CMK (cell line): ENCODE measurements around the gene ATP12A.
"Not testable (repeated sequence)": the region's sequence is repeated elsewhere in the genome, so short reads cannot be mapped to it uniquely, and the experiment has no call there.

Experiments
- DNase-seq: peaks from one replicate; pipeline ENCODE4 v3.0.0-alpha.2; 2010; ENCODE audit warnings: low read depth

ATP12A gene

DNA sequence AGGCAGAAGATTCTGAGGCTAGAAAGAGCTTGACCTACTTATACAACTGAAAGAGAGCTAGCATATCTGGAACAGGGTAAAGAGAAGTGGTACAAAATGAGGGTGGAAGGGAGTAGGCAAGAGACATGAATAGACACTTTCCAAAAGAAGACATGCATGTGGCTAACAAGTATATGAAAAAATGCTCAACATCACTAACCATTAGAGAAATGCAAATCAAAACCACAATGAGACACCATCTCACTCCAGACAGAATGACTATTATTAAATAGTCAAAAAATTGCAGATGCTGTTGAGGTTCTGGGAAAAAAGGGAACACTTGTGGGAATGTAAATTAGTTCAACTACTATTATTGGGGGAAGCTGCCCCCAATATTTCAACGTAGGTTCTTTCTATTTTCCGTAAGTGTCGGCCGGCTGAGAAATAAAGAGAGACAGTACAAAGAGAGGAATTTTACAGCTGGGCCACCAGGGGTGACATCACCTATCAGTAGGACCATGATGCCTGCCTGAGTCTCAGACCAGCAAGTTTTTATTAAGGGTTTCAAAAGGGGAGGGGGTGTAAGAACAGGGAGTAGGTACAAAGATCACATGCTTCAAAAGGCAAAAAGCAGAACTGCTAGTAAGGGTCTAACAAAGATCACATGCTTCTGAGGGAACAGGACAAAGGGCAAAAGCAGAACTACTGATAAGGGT lies 50.8 kb downstream of the ATP12A start:
- DNase-seq, result not testable (repeated sequence)

DNA sequence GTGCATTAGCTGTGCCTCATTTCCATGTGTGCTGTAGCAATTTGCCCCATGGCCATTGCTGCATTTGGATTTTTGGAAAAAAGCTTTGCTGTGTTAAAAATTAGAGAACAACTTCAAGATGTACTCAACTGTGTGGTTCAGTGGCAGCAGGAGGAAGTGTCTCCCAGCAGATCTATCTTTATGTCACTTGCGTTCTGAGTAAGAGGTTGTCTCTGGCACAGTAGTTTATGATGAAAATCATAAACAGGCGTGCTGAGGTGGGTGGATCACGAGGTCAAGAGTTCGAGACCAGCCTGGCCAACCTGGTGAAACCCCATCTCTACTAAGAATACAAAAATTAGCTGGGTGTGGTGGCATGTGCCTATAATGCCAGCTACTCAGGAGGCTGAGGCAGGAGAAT lies 54.7 kb downstream of the ATP12A start:
- DNase-seq, result no peak

GRCh38 chr13:24737042-24737441 lies 56.8 kb downstream of the ATP12A start:
- no peak for DNase-seq

DNA sequence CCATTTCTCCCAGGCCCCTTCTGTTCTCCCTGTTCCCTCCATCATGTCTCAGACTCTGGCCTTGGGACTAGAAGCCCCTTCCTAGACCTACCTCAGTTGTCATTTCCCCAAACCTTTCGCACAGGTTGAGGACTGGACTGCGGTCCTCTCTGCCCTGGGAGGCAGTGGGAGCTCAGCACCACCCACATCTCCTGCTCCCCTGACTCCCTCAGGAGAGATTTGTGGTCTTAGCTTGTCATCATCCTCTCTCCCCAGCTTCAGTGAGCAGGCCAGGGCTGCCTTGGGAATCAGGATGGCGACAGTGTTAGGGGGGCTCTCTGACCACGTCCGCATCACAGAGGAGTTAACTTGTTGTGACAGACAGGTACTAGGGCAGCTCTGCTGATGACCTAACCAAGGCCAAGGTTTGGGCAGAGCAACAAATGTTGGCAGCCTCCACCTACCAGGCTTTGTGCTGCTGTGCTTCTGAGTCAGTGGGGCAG lies 58.2 kb downstream of the ATP12A start:
- DNase-seq, result no peak

- DNase-seq, result no peak
These were observed 60.0 kb downstream of the ATP12A start for GRCh38 chr13:24740014-24740890.

DNA sequence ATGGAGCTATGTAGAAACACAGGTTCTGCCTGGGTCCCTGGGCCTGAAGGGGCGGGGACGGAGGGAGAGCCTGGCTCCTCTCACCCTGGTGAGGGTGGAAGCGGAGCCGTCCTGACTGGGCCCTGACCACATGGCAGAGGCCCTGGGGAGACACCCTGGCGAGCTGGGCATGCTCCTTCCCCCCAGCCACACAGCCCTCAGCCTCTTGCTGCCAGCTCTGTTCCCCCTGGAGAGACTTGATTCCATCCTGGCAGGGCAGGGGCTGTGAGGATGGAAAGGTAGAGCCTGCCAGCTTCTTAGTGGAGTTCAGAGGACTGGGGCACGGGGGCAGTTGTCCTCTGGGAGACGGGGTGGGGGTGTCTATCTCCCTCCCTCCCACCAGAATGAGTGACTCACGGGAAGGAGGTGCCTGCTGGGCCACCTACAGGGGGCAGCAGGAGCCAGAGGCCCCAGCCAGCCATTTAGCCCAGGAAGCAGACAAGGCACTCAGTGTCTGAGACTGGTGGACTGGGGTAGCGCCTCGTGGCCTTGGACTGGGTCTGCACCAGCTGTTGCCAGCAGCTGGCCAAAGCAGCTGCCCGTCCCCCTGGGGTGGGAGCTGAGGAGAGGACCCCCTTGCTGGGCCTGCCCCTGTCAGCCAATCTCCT lies 60.9 kb downstream of the ATP12A start:
- DNase-seq, result no peak

GRCh38 chr13:24741791-24742190 lies 61.6 kb downstream of the ATP12A start:
- DNase-seq, result no peak

- DNase-seq, result no peak
These were observed 62.1 kb downstream of the ATP12A start for GRCh38 chr13:24742294-24742693.

GRCh38 chr13:24742977-24743376 lies 62.8 kb downstream of the ATP12A start:
- no peak for DNase-seq

DNA sequence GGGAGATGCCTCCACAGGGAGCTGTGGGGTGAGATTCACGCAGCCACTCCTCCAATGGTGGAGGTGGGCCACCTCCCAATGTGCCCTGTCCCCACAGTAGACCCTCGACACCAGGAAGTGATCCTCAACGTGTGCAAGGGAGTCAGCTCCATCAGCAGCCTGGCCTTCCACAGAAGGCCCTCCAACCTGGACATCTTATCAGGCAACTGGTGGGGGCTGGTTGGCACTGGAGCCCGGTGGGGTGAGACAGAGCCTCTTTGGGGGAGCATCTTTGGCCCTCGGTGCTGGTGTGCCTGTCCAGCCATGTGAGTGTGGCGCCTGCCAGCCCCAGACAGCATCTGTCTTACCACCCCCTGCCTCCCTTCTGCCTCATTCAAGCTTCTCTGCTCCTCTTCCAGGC lies 64.0 kb downstream of the ATP12A start:
- no peak for DNase-seq

DNA sequence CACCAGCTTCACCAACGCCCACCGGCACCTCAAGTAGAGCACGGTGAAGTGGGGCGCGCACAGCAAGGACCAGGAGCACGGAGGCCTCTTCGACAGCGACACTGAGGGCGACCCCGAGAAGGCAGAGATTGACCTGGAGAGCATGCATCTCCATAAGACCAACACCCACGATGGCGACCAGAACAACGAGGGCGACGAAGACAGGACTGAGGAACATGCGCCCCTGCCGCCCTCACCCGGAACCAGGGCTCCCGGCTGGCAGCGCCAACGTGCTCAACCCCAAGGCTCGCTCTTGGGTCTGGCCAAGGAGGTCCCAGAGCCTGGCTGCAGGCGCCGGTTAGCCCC lies 65.3 kb downstream of the ATP12A start:
- no peak for DNase-seq

DNA sequence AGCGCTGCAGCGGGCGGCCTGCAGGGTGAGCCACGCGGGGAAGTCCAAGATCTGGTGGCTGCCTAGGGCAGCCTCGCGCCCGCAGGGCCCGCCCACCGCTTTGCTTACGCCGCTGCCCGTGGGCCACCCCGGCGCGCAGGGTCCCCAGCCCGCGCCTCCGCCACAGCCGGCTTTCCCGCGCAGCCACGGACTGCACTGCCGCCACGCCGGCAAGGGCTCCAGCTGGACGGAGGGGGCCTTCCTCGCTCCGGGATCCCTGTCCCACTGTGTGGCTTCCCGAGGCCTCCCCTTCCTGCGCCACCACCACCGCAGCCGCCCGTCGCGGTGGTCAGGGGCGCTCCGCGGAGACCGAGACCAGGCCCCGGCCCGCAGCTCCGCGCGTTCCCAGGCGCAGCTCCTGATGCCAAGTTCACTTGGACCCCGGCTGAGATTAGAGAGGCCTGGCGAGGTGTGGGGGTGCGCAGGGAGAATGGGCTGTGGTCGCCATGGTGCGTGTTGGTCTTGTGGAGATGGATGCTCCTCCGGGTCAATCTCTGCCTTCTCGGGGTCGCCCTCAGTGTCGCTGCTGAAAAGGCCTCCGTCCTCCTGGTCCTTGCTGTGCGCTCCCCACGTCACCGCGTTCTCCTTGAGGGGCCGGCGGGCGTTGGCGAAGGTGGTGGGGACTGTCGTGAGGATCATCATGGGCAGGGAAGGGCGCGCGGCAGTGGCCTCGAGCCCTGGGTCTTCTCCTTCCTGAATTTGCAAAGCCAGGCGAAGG lies 65.8 kb downstream of the ATP12A start:
- no peak for DNase-seq

GRCh38 chr13:24746618-24747247 lies 66.5 kb downstream of the ATP12A start:
- no peak for DNase-seq

DNA sequence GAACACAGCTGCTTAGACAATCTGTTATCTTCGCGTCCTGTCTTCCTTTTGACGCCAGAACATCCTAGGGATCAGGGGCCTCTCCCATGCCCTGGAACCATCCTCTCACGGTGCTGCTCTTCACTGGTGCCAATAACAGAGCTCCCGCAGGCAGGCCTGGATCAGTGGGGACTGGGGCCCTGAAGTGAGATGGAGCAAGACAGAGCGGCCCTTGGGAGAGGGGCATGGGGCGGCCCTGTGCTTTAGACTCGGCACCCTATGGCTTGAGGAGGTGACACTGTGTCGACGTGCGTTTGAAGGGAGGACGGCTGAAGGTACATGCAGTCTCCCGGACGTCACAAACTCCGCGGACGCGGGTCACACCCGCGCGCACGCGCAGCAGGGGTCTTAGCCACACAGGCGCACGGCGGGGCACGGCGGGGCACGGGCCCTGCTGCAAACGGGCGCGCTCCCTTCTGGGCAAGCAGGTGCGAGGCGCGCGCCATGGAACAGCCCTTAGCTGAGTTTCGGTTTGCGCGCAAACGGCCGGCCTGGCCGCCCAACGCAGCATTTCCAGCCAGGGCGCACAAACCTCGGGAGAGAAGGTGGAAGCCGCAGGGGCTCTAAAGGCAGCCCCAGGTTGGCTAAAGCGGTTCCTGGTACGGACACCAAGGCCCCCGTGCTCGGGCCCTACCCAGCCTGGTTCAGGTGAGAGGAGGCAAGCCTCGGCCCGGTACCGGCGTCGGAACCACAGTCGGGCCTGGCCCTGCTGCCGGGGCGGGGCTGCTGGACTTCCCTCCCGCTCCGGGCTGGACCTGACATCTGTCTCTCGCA lies 67.2 kb downstream of the ATP12A start:
- no peak for DNase-seq

DNA sequence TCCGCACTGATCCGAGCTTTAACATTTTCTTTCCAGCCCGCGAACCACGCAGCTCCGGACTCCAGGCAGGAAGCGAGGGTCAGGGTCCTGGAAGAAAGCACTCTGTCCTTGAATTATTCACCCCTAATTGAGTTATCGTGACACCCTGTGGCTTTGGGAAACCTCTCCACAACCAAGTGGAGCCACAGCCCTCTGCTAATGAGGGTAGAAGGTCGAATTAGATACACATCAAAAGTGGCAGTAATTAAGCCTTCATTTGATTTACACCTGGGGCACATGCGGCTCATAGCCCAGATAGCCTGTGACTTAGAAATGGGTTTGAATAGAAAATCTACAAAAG lies 67.8 kb downstream of the ATP12A start:
- no peak for DNase-seq

GRCh38 chr13:24759197-24759596 lies 79.0 kb downstream of the ATP12A start:
- no peak for DNase-seq
